GM18907 (cell line): ENCODE data around the gene MRPL36.

ENCODE experiments used
- ATAC-seq: cut with Tn5 transposase; IDR thresholded peaks from one replicate; pipeline ENCODE4 v1.9.1; 2021; ENCODE audit warnings: mild to moderate bottlenecking, moderate library complexity; ENCODE audit not compliant: unreplicated experiment

Gene MRPL36

DNA sequence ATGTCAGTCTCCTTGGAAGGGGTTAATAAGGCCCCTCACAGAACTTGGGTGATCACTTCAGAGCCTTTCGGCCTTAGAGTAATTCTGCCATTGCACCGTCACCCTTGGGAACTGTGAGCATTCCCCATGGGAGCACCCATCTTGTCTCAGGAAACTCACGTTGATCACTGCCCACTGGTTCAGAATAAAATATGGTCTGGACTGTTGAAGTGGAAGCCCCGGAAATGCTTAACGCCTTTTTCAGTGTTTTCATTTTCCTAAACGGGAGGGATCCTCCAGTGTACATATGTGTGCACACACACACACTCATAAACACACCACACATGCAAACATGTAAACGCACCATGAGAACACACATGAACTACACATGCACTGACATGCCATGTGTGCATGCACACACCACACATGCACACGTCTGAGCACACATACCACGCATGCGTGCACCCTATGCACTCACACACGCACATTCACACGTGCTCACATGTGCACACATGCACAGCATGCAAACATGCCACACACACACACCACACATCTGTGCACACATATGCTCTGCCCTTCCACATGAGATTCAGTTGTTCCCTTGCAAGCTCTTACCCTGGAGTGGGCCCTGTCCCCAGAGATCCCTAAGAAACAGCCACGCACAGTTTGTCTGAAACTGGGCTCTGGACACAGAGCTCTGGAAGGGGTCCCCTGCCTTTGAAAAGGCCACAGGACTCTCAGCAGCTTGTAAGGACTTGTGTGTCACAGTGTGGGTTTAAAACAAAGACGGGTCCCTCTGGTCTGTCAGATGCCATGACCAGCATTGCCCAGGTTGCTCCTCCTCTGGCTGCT, 17.0 kb downstream of the MRPL36 start:
- ATAC-seq = no peak

DNA sequence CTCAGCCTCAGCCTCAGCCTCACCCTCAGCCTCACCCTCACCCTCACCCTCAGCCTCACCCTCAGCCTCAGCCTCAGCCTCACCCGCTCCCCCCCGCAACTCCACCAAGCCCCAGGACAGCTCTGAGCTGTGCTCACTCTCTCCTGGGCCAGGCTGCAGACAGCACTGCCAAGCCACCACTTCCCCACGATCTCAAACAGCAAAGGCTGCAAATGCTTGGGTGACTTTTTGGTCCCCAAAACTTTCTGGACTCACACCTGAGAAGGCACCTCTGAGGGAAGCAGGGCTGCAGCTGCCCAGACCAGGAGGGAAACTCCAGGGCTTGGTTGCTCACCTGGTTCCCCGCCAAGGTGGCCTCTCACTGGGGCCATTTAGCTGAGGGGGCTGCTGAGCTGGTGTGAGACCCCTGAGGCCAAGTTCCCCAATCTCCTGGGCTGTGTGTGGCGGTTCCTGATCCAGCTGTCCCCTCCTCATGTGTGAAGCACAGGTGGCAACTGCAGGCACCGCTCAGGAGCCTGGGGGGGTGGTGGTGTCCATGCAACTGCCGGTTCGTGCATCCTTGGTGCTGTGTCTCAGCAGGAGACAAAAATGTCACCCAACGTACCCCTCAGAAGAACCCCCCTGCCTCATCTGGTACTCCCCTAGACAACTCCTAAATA, 17.8 kb downstream of the MRPL36 start:
- no peak for ATAC-seq

DNA sequence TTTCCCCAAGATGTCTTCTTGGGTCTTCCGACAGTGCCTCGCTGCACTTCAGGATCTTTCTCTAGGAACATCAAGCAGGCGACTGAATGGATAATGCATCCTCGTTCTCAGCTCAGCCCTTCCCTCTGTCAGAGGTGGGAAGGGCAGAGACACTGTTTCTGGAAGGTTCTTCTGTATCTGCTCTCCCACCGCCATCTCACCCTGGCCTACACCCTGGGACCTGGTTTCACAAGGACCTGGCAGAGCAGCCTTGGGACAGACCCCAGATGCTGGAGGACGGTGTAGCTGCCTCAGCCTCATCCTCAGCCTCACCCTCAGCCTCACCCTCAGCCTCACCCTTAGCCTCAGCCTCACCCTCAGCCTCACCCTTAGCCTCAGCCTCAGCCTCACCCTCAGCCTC, 18.5 kb downstream of the MRPL36 start:
- ATAC-seq = no peak

DNA sequence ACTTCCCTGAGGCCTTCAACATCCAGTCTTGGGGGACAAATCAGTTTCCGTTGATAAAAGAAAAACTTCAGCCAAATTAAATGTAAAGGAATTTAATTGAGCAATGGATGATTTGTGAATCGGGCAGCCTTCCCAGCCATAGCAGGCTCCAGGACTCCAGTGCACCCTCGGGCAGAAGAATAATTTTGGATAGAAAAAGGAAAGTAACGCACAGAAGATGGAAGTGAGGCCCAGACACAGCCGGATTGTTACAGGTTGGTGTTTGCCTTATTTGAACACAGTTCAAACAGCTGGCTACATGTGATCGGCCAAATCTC, 19.1 kb downstream of the MRPL36 start:
- ATAC-seq = no peak

DNA sequence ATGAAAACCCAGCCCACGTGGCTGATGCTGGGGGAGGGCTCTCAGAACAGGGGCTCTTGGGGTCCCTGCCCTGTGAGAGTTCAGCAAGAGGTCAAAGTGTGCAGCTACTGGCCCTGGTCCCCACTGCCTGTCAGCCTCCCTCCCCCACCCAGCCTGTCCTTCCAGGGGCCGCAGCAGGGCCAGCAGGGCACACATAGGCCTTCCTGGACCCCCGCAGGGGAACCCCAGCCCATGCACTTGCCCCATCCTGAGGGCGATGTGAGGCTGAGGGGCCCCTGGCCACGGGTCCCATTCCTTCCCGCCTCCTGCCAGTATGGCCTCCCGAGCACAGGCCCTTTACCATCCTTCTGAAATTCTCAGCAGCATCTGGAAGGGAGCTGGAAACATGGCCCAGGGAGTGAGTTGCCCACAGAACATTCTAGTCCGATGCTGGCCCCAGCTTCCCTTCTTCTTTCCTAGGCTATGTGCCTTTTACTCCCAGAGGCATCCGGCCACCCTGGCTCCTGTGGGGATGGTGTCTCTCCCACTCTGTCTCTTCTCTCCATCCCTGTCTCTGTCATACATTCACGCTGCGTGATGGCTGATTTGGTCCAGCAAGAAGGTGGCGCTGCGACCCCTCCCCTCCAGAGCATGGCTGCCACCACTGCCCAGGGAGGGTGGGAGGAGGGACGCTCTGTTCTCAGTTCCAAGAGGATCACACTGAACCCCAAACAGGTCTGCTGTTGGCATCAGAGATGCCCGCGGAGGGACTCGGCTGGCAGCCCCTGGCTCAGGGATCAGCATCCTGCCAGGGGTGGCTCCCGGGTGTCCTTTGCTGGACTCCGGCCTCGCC, 19.6 kb downstream of the MRPL36 start:
- no peak for ATAC-seq

DNA sequence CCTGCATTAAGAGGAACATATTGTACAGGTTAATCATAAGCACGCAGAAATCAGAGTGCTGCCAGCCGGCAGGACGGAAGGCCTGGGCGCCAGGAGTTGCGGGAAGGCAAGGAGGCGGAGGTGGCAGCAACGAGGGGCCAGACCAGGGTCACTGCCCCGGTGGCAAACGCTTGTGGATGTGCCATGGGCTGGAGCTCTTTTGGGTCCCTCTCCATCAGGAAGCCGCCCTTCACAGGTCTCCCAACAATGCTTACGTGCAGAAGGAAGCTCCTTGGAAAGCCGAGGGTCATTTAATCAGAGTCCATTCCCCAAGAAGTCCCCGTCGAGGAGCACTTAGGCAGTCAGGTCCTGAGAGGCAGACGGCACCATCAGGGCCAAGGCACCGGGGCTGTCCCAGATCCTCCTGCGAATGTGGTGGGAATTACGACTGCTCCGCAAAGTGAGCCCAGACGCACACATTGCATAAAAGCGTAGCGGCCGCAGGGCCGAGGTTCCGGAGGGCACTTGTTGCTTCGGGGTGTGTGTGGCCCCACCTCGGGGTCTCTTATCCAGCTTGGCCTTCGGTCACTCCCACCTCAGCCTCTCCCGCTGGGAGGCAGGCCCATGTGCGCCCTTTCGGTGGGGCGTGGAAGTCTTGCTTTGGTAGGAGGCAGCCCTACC, 20.5 kb downstream of the MRPL36 start:
- ATAC-seq = no peak

DNA sequence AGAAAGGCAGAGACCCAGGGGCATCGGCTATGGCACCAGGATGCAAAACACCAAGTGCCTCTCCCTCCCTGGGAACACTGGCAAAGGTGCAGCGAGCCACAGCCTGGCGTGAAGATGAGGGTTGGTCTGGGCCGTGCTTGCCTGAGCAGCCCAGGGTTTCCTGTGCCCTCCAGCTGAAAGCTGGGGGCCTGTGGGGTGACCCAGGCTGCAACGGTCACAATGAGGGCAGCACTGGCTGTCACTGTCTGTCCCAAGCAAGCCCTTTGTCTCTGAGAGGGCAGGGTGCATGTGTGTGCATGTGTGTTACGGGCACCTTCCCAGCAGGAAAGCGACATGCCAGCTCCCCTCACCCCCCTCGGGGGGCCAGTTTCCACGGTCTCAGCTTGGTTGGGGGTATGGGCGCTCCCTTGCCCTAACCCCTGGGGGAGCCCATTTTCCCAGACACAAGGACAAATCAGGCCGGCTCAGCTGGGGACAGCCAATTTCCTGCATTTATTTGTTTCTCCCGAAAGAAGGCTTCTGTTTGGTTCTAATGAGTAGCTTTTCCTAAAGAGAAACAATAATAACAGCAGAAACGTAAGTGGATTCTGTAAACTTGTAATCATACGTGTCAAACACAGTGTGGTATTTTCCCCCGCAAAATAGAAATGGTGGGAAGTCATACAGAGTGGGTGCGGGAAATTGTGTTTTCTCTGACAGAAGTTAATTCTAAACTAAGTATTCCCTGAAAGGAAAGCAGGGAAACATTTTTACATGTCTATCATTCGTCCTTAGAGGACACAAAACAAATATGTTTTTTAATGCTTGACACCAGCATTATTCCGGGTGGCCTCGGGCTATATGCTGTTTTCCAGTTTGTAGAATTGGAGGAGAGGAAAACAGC, 21.3 kb downstream of the MRPL36 start:
- ATAC-seq = no peak

DNA sequence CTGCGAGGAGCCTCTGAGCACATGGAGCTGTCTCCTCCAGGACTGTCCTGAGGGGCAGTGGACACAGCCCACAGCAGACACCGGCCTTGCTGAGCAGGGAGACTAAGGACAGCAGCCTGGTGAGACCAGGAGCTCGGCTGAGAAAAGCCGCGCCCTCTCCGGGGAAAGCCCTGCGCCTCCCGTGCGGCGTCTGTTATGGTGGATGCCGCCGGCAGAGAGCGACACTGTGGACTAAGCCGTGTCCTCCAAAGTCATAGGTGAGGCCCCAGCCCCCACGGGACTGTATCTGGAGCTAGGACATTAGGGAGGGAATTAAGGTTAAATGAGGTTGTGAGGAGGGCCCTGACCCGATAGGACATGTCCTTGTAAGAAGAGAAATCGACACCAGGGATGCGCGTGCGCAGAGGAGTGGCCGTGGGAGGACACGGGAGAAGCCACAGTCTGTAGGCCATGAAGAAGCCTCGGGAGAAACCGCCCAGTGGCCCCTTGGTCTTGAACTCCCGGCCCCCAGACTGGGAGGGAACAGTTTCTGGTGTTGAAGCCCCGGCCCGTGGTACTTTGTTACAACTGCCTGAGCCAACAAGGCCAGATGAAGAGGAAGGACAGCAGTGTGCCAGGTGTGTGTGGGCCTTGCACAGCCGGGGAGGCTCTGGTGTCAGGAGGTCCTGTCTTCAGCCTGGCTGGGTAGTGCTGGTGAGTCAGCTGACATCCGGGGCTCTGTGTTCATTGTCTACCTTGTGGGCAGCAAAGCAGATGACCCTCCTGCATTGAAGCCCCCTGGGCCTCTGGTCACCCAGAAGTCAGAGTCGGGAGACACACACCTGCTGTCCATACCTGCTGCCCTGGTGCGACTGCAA, 22.1 kb downstream of the MRPL36 start:
- ATAC-seq = no peak

DNA sequence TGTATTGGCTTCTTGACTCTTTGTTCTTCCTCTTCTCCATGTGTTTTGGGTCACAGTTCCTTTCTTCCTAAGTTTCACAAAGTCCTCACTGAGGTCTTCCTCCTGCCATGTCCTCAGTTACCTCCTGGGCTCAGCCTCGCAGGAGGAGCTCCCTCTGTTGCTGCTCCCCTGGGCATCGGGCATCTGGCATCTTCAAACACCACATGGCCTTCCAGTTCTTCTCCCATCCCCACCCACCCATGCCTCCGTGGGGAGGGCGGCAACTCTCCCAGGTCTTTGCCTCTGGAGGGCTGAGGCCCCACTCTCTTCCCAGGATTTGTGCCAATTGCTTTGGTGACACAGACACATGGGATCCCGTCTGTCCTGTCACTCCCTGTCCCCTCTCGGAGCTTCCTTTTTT, 22.8 kb downstream of the MRPL36 start:
- ATAC-seq = no peak

DNA sequence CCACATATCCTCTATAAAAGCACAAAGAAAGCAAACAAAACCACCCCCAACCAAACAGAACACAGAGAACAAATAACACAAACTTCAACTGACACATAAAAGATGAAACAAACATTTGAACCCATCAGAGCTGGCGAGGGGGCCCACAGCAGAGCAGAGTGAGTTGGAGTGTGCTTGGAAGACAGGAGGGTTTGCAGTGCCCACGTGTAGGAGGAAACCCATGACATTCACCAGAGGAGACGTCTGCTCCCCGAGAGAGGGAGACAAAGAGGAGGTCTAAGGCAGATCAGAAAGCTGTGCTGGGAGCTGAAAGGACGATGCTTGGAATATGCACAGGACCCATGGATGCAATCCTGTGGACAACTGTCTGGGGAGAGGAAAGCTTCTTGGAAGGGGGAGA, 27.0 kb downstream of the MRPL36 start:
- no peak for ATAC-seq

DNA sequence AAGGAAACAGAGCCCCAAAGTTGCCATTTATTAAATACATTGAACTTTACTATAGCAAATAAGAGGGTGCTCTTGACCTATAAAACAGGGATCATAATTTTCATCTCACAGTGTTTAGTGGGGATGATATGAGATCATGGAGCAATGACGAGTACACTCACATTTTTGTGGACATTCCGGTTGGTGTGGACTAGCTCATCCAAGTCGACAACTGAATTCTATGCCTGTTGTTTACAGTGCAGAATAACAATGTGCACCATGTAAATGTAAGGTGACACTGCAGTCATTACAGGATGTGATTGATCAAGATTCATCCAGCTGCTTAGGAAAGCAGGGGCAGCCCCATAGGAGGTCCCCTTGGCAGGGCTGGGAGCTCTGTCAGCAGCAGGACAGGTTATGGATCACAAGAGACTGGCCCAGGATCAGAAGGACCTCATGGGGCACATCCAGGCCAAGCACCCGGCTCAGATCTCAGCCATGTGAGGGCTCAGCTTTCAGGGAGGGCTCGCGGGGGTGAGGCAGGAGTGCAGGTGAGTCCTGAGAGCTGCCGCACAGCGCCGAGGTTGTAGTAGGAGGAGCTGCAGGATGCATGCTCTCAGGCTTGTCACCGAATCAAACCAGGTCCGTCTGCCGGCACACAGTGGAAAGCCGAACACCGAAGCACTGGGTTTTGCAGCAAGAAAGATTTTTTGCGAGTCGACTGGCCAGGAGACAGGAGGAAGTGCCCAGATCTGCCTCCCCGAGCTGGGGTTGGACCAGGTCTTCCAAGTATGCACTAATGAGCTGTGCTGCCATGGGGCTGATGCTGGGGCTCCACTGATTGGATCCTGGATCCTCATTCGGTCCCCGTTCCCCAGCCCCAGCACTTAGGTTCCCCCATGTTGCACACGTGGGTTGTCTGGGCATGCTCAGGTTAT, 28.2 kb downstream of the MRPL36 start:
- ATAC-seq = no peak

DNA sequence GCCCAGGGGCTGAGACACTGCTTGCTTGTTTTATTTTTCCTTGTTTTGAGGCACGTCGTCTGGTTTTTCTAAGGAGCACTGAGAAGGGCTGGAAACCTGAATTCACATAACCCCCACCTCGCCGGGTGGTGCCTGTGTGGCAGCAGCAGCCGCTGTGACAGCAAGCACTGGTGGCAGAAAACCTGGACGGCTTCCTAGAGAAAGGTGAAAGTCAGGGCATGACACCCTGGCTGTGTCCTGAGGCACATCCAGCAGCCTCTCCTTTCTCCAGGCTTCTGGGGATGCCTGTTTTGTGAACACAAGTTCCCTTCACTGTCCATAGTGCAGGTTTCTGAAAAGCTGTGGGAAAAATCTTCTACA, 29.2 kb downstream of the MRPL36 start:
- no peak for ATAC-seq

DNA sequence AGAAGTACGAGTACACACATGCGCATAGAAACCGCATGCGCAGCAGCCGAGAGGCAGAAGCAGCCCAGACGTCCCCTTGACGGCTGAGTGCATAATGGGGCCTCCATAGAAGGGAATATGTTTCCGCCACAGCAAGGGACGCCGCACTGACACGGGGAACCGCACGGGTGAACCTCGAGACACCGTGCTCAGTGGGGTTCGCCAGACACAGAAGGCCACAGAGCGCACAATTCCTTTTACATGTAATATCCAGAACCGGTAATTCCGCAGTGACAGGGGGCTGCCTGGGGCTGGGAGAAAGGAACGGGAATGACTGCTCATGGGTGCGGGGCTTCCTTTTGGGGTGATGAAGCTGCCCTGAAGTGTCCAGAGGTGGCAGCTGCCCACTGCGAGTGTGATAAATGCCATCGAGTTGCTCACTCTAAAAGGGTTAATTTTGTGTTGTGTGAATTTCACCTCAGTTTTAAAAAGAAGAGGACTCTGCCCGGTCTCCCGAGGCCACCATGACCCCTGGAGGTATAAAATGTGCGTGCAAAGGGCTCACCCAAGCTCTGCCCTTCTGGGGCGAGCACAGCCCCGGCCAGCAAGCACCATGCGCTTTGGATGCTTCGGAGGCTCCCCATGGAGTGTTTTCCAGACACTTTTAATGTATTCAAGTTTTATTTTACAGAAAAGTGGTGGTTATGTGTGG, 29.7 kb downstream of the MRPL36 start:
- ATAC-seq = no peak

DNA sequence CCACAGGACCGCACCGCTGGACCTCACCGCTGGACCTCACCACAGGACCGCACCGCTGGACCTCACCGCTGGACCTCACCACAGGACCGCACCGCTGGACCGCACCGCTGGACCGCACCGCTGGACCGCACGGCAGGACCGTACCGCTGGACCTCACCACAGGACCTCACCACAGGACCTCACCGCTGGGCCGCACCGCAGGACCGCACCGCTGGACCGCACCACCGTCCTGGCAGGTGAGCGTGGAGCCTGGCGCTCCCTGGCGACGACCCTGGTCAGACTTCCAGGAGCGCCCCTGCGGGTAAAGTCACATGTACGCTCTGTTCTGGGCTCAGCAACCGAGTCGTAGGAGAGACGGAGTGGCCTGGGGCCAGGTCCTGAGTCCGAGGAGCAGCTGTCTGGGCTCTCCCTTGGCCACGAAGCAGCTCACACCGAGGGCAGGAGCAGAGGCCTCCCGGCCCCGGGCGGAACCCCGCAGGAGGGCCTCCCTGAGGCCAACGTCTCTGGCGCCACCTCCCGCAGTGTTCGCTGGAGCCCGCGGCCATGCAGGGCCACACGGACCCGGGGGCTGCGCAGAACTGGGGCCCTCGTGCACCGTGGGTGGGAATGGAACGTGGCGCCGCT, 30.5 kb downstream of the MRPL36 start:
- ATAC-seq = no peak

DNA sequence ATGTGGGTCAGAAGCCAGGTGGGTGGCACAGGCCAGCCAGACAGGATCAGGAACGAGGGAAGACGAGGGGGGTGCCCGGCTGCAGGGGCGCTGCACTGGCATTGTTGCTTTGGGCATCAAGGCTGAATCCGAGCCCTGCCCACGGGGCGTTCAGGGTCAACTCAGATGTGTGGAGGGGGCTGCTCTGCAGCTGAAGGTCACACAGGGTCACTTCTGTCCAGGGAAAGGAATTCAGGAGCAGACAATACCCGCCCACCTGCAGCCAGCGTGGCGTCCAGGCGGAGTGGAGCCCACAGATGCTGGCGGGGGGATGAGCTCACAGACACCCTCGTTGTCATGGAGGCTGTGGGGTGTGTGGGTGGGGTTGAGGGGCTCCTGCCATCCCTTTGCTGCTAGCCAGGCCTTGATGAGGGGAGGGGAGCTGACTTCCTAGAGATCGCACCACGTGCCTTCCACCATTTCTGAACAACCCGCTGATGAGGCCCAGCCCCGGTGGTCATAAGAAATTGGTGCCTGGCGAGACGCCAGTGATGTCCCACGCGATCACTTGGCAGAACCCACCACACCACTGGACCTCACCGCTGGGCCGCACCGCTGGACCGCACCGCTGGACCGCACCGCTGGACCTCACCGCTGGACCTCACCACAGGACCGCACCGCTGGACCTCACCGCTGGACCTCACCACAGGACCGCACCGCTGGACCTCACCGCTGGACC, 31.2 kb downstream of the MRPL36 start:
- no peak for ATAC-seq

DNA sequence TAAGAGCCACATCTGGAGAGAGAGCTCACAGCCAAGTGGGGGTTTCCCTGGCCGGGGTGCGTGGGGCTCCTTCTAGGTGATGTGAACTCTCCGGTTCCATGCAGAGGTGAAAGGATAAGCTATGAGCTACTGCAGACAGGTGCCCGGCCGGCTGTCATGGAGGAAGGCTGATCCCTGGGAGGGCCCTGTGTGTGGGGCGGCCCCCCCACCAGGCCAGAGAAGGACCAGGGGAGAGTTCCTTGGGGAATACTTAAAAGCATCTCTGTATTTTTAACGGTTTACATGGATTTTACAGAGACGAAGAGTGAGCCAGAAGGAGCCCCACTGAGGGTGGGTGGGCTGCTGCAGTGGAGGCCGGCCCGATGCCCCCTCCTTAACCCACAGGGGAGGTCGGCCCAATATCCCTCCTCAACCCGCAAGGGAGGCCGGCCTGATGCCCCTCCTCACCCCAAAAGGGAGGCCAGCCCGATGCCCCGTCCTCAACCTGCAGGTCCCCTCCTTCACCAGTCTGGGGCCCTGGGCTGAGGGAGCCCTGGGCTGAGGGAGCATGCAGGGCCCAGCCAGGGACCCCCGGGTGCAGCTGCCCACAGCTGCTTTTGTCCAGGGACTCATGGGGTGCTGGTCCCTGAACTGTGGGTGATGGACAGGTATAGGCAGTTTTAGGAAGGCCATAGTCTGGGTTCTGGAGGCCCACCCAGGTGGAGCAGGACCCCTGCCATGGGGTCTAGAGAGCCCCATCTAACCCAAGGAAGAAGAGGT, 31.9 kb downstream of the MRPL36 start:
- no peak for ATAC-seq
